GM12874 (cell line): Measurements from ENCODE around the gene SYNDIG1.

Experiments
- CTCF ChIP-seq: IDR thresholded peaks from 2 replicates; pipeline ENCODE4 v1.5.1; 2011; ENCODE audit warnings: low read depth, mild to moderate bottlenecking, control low read depth, low read length, moderate library complexity; ENCODE audit not compliant: insufficient read depth

Gene SYNDIG1

GRCh38 chr20:24674921-24675605 is 205.6 kb downstream of the SYNDIG1 start:
- TF ChIP-seq CTCF, result no peak

- TF ChIP-seq CTCF, result no peak
These were observed 206.4 kb downstream of the SYNDIG1 start for GRCh38 chr20:24675651-24676352.

- TF ChIP-seq CTCF, result no peak
These were observed 207.0 kb downstream of the SYNDIG1 start for GRCh38 chr20:24676353-24676977.

GRCh38 chr20:24676978-24677370 is 207.5 kb downstream of the SYNDIG1 start:
- no peak for TF ChIP-seq CTCF

GRCh38 chr20:24677626-24678315 is 208.3 kb downstream of the SYNDIG1 start:
- TF ChIP-seq CTCF, result no peak

- no peak for TF ChIP-seq CTCF
These were observed 209.1 kb downstream of the SYNDIG1 start for GRCh38 chr20:24678351-24679106.
